Skeletal muscle tissue (tissue), 4 donors: Measurements from ENCODE around the gene BTBD8. TPM values are rescaled to one million over a fixed set of nuclear protein-coding genes. Genes with fewer than 3 reads are reported as not detected.

Source experiments
- H3K27ac ChIP-seq: one replicate; pipeline ENCODE4 v1.7.0; 2013; ENCODE audit warnings: mild to moderate bottlenecking, low read depth, low read length, inconsistent platforms
- H3K27me3 ChIP-seq, 3 donors: one replicate each; pipeline ENCODE4 v1.7.0; 2013; ENCODE audit warnings: low read length in 3 of 3; ENCODE audit not compliant: control insufficient read depth in 3 of 3, insufficient read depth in 3 of 3
- H3K36me3 ChIP-seq, 3 donors: one replicate each; pipeline ENCODE4 v1.7.0; 2013; ENCODE audit warnings: low read length in 3 of 3; ENCODE audit not compliant: control insufficient read depth in 3 of 3, insufficient read depth in 3 of 3
- H3K4me1 ChIP-seq, 3 donors: one replicate each; pipeline ENCODE4 v1.7.0; 2013; ENCODE audit warnings: low read length in 3 of 3, mild to moderate bottlenecking in 3 of 3; ENCODE audit not compliant: control insufficient read depth in 3 of 3, insufficient read depth in 3 of 3
- H3K4me3 ChIP-seq, 3 donors: one replicate each; pipeline ENCODE4 v1.7.0; 2013; ENCODE audit warnings: low read length in 3 of 3
- H3K9ac ChIP-seq, 3 donors: one replicate each; pipeline ENCODE4 v1.7.0; 2013; ENCODE audit warnings: low read length in 3 of 3, mild to moderate bottlenecking in 3 of 3, moderate library complexity in 2 of 3, low read depth in 1 of 3
- H3K9me3 ChIP-seq, 3 donors: one replicate each; pipeline ENCODE4 v1.7.0; 2013; ENCODE audit warnings: low read length in 3 of 3; ENCODE audit not compliant: control insufficient read depth in 3 of 3
- total RNA-seq: library from RNA; depleted of rRNA; stranded (reverse); fragments of >200 nt; gene quantifications from one replicate; pipeline ENCODE4 v1.2.3, GENCODE V29; 2014
- donor health status: Osteomylitis.

The BTBD8 gene
- total RNA-seq, 1 donor from 2014 or later: 1.6 TPM

- Histone ChIP-seq H3K9me3 (no peaks in the 10 kb centered on the region), H3K9ac (no peak overlapping the region), H3K27me3 (no peaks in the 10 kb centered on the region), H3K4me3 (no peak overlapping the region), H3K27ac (no peak overlapping the region), H3K36me3 (no peaks in the 10 kb centered on the region), H3K4me1 (no peaks in the 10 kb centered on the region)
Observed at GRCh38 chr1:92169214-92170005, 89.3 kb downstream of the BTBD8 start.

- H3K27ac ChIP-seq: no peak overlapping the region
Observed at GRCh38 chr1:92184632-92185031, 104.5 kb downstream of the BTBD8 start.

GRCh38 chr1:92186081-92186480, 105.9 kb downstream of the BTBD8 start:
- H3K9ac ChIP-seq: no peak overlapping the region
- H3K27ac ChIP-seq: no peak overlapping the region
- H3K4me3 ChIP-seq: no peak overlapping the region
- H3K27me3 ChIP-seq: no peaks in the 10 kb centered on the region
- H3K4me1 ChIP-seq: no peaks in the 10 kb centered on the region
- peaks cover 0 to 2% (median 0%) of the 10 kb centered on the region in 3 donors for H3K36me3 ChIP-seq
- H3K9me3 ChIP-seq: no peaks in the 10 kb centered on the region

More at GRCh38 chr1:92184632-92185031, 104.5 kb downstream of the BTBD8 start:
- no peak overlapping the region for H3K9ac ChIP-seq
- H3K9me3 ChIP-seq: no peaks in the 10 kb centered on the region
- peaks cover 0 to 9% (median 3%) of the 10 kb centered on the region in 3 donors for H3K36me3 ChIP-seq
- H3K4me3 ChIP-seq: no peak overlapping the region
- H3K4me1 ChIP-seq: no peaks in the 10 kb centered on the region
- no peaks in the 10 kb centered on the region for H3K27me3 ChIP-seq

GRCh38 chr1:92188436-92189255, 108.5 kb downstream of the BTBD8 start:
- Histone ChIP-seq H3K27ac (no peak overlapping the region), H3K36me3 (no peaks in the 10 kb centered on the region), H3K4me1 (no peaks in the 10 kb centered on the region), H3K27me3 (no peaks in the 10 kb centered on the region), H3K9ac (no peak overlapping the region), H3K9me3 (no peaks in the 10 kb centered on the region), H3K4me3 (no peak overlapping the region)

- H3K4me1 ChIP-seq: no peaks in the 10 kb centered on the region
- H3K4me3 ChIP-seq: no peak overlapping the region
- no peak overlapping the region for H3K9ac ChIP-seq
- H3K27me3 ChIP-seq: no peaks in the 10 kb centered on the region
- no peak overlapping the region for H3K27ac ChIP-seq
- no peaks in the 10 kb centered on the region for H3K36me3 ChIP-seq
- H3K9me3 ChIP-seq: no peaks in the 10 kb centered on the region
Observed at GRCh38 chr1:92191726-92192125, 111.6 kb downstream of the BTBD8 start.

GRCh38 chr1:92192246-92192645, 112.1 kb downstream of the BTBD8 start:
- H3K4me1 ChIP-seq: no peaks in the 10 kb centered on the region
- H3K9me3 ChIP-seq: no peaks in the 10 kb centered on the region
- no peaks in the 10 kb centered on the region for H3K27me3 ChIP-seq
- no peak overlapping the region for H3K4me3 ChIP-seq
- no peak overlapping the region for H3K27ac ChIP-seq
- no peak overlapping the region for H3K9ac ChIP-seq
- no peaks in the 10 kb centered on the region for H3K36me3 ChIP-seq

- Histone ChIP-seq H3K9ac (no peak overlapping the region), H3K4me3 (no peak overlapping the region), H3K4me1 (no peaks in the 10 kb centered on the region), H3K36me3 (no peaks in the 10 kb centered on the region), H3K27me3 (no peaks in the 10 kb centered on the region), H3K9me3 (no peaks in the 10 kb centered on the region), H3K27ac (no peak overlapping the region)
Observed at GRCh38 chr1:92194511-92194910, 114.4 kb downstream of the BTBD8 start.

GRCh38 chr1:92201973-92202372, 121.8 kb downstream of the BTBD8 start:
- Histone ChIP-seq H3K27me3 (no peaks in the 10 kb centered on the region), H3K27ac (no peak overlapping the region), H3K4me1 (no peaks in the 10 kb centered on the region), H3K9ac (no peak overlapping the region), H3K4me3 (no peak overlapping the region), H3K36me3 (no peaks in the 10 kb centered on the region), H3K9me3 (no peaks in the 10 kb centered on the region)

GRCh38 chr1:92203105-92203504, 123.0 kb downstream of the BTBD8 start:
- Histone ChIP-seq H3K9me3 (no peaks in the 10 kb centered on the region), H3K9ac (no peak overlapping the region), H3K4me3 (no peak overlapping the region), H3K27me3 (no peaks in the 10 kb centered on the region), H3K4me1 (no peaks in the 10 kb centered on the region), H3K27ac (no peak overlapping the region), H3K36me3 (no peaks in the 10 kb centered on the region)

- no peaks in the 10 kb centered on the region for H3K4me1 ChIP-seq
- no peak overlapping the region for H3K27ac ChIP-seq
- H3K27me3 ChIP-seq: no peaks in the 10 kb centered on the region
- no peaks in the 10 kb centered on the region for H3K36me3 ChIP-seq
- no peak overlapping the region for H3K4me3 ChIP-seq
- no peaks in the 10 kb centered on the region for H3K9me3 ChIP-seq
- no peak overlapping the region for H3K9ac ChIP-seq
Observed at GRCh38 chr1:92210701-92211100, 130.6 kb downstream of the BTBD8 start.
